Measurements from ENCODE around the gene HDGFL2. TPM values are rescaled to one million over a fixed set of nuclear protein-coding genes. Genes with fewer than 3 reads are reported as not detected.

The HDGFL2 gene
- total and polyA plus RNA-seq, 4 donors, result 3.4 to 15.7 (median 14.1) TPM

DNA sequence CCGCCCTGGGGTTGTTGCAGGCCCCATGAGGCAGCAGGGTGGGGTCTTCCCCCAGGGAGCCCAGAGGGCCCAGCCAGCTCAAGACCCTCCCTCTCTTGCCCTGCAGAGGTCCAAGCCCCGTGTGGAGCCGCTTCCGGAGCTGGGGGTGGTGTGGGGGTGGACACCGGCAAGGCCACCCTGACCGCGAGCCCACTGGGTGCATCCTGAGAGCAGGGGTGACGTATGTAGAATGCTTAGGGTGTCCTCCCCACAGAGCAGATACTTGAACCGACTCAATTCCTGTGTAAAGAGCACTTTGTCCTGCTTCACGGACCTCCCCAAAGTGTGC, 29.3 kb upstream of the HDGFL2 start:
- no peak for DNase-seq (ENCODE audit: low spot score)
- TF ChIP-seq, protein P1, sequence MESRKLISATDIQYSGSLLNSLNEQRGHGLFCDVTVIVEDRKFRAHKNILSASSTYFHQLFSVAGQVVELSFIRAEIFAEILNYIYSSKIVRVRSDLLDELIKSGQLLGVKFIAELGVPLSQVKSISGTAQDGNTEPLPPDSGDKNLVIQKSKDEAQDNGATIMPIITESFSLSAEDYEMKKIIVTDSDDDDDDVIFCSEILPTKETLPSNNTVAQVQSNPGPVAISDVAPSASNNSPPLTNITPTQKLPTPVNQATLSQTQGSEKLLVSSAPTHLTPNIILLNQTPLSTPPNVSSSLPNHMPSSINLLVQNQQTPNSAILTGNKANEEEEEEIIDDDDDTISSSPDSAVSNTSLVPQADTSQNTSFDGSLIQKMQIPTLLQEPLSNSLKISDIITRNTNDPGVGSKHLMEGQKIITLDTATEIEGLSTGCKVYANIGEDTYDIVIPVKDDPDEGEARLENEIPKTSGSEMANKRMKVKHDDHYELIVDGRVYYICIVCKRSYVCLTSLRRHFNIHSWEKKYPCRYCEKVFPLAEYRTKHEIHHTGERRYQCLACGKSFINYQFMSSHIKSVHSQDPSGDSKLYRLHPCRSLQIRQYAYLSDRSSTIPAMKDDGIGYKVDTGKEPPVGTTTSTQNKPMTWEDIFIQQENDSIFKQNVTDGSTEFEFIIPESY (IDR thresholded peaks at IDR 0.05), result no peak
- no peak for TF ChIP-seq FOXA2 (IDR thresholded peaks at IDR 0.05)
- TF ChIP-seq GABPA (IDR thresholded peaks at IDR 0.05 in 1 of 2, conservative IDR thresholded peaks at IDR 0.05 in 1 of 2), result no peak
- TF ChIP-seq RXRA (IDR thresholded peaks at IDR 0.05), result no peak
- TF ChIP-seq, protein P2, sequence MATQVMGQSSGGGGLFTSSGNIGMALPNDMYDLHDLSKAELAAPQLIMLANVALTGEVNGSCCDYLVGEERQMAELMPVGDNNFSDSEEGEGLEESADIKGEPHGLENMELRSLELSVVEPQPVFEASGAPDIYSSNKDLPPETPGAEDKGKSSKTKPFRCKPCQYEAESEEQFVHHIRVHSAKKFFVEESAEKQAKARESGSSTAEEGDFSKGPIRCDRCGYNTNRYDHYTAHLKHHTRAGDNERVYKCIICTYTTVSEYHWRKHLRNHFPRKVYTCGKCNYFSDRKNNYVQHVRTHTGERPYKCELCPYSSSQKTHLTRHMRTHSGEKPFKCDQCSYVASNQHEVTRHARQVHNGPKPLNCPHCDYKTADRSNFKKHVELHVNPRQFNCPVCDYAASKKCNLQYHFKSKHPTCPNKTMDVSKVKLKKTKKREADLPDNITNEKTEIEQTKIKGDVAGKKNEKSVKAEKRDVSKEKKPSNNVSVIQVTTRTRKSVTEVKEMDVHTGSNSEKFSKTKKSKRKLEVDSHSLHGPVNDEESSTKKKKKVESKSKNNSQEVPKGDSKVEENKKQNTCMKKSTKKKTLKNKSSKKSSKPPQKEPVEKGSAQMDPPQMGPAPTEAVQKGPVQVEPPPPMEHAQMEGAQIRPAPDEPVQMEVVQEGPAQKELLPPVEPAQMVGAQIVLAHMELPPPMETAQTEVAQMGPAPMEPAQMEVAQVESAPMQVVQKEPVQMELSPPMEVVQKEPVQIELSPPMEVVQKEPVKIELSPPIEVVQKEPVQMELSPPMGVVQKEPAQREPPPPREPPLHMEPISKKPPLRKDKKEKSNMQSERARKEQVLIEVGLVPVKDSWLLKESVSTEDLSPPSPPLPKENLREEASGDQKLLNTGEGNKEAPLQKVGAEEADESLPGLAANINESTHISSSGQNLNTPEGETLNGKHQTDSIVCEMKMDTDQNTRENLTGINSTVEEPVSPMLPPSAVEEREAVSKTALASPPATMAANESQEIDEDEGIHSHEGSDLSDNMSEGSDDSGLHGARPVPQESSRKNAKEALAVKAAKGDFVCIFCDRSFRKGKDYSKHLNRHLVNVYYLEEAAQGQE (IDR thresholded peaks at IDR 0.05), result no peak
- TF ChIP-seq, protein P3, sequence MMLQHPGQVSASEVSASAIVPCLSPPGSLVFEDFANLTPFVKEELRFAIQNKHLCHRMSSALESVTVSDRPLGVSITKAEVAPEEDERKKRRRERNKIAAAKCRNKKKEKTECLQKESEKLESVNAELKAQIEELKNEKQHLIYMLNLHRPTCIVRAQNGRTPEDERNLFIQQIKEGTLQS (IDR thresholded peaks at IDR 0.05), result no peak
- TF ChIP-seq HNF4A (conservative IDR thresholded peaks at IDR 0.05), result no peak
- TF ChIP-seq HNF4G (IDR thresholded peaks at IDR 0.05), result no peak
- TF ChIP-seq RAD21 (IDR thresholded peaks at IDR 0.05), result no peak
- no peak for TF ChIP-seq SP1 (IDR thresholded peaks at IDR 0.05)
- TF ChIP-seq YY1 (IDR thresholded peaks at IDR 0.05), result no peak
- TF ChIP-seq FOXA1 (IDR thresholded peaks at IDR 0.05), result no peak
- TF ChIP-seq TAF1 (conservative IDR thresholded peaks at IDR 0.05), result no peak
- Histone ChIP-seq H3K4me1 (ENCODE audit: control insufficient read depth in 4 of 4, insufficient read depth in 4 of 4, low read length in 3 of 4) (peaks cover 0 to 13% (median 2%) of the 10 kb centered on the region in 4 donors), H3K9ac (ENCODE audit: low read depth in 1 of 2, low read length in 2 of 2) (no peak overlapping the region), H3K27me3 (ENCODE audit: control insufficient read depth in 4 of 4, insufficient read depth in 4 of 4, low read length in 3 of 4) (no peaks in the 10 kb centered on the region), H3K27ac (ENCODE audit: low read depth in 1 of 2, low read length in 2 of 2) (no peak overlapping the region), H3K4me3 (ENCODE audit: low read depth in 1 of 3, low read length in 3 of 3) (no peak overlapping the region), H3K36me3 (ENCODE audit: control insufficient read depth in 4 of 4, insufficient read depth in 3 of 4, low read depth in 1 of 4, low read length in 3 of 4) (peaks cover 11 to 35% (median 15%) of the 10 kb centered on the region in 4 donors), H3K9me3 (ENCODE audit: control insufficient read depth in 4 of 4, low read length in 3 of 4) (no peaks in the 10 kb centered on the region)
- 86% methylated on average over 10 of the region's 10 CpGs for WGBS

DNA sequence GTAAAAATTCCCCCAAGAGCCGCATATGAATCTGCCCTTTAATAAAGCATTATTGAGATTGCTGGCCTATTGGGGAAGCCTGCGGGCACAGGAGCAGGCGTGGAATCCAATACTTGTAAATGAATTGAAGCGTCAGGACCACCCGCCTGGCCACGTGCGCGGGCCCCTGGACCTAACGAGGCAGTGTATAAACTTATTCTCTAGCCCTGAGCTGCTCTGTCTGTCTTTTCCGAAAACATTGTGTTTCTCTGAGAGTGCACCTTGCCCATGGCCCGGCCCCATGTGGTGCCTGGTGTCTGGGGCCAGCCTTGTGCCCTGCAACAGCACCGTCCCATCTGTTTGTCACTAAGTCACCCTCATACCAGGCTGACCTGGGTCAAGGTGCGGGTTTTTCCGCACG, 28.9 kb upstream of the HDGFL2 start:
- Histone ChIP-seq H3K27ac (ENCODE audit: low read depth in 1 of 2, low read length in 2 of 2) (no peak overlapping the region), H3K4me3 (ENCODE audit: low read depth in 1 of 3, low read length in 3 of 3) (no peak overlapping the region), H3K27me3 (ENCODE audit: control insufficient read depth in 4 of 4, insufficient read depth in 4 of 4, low read length in 3 of 4) (no peaks in the 10 kb centered on the region), H3K36me3 (ENCODE audit: control insufficient read depth in 4 of 4, insufficient read depth in 3 of 4, low read depth in 1 of 4, low read length in 3 of 4) (peaks cover 11 to 38% (median 18%) of the 10 kb centered on the region in 4 donors), H3K9me3 (ENCODE audit: control insufficient read depth in 4 of 4, low read length in 3 of 4) (no peaks in the 10 kb centered on the region), H3K9ac (ENCODE audit: low read depth in 1 of 2, low read length in 2 of 2) (no peak overlapping the region), H3K4me1 (ENCODE audit: control insufficient read depth in 4 of 4, insufficient read depth in 4 of 4, low read length in 3 of 4) (peaks cover 0 to 16% (median 2%) of the 10 kb centered on the region in 4 donors)
- DNase-seq (ENCODE audit: low spot score), result no peak
- 91% methylated on average over 15 of the region's 15 CpGs for WGBS
- TF ChIP-seq, protein P1 (IDR thresholded peaks at IDR 0.05), result no peak
- TF ChIP-seq TAF1 (conservative IDR thresholded peaks at IDR 0.05), result no peak
- TF ChIP-seq, protein P2 (IDR thresholded peaks at IDR 0.05), result no peak
- TF ChIP-seq JUND (IDR thresholded peaks at IDR 0.05), result no peak
- TF ChIP-seq, protein P4, sequence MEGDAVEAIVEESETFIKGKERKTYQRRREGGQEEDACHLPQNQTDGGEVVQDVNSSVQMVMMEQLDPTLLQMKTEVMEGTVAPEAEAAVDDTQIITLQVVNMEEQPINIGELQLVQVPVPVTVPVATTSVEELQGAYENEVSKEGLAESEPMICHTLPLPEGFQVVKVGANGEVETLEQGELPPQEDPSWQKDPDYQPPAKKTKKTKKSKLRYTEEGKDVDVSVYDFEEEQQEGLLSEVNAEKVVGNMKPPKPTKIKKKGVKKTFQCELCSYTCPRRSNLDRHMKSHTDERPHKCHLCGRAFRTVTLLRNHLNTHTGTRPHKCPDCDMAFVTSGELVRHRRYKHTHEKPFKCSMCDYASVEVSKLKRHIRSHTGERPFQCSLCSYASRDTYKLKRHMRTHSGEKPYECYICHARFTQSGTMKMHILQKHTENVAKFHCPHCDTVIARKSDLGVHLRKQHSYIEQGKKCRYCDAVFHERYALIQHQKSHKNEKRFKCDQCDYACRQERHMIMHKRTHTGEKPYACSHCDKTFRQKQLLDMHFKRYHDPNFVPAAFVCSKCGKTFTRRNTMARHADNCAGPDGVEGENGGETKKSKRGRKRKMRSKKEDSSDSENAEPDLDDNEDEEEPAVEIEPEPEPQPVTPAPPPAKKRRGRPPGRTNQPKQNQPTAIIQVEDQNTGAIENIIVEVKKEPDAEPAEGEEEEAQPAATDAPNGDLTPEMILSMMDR (IDR thresholded peaks at IDR 0.05; ENCODE audit: low read depth, low read length, missing input control), result no peak
- no peak for TF ChIP-seq HNF4A (conservative IDR thresholded peaks at IDR 0.05)
- no peak for TF ChIP-seq GABPA (IDR thresholded peaks at IDR 0.05 in 1 of 2, conservative IDR thresholded peaks at IDR 0.05 in 1 of 2)
- TF ChIP-seq NR2F2 (IDR thresholded peaks at IDR 0.05), result no peak
- TF ChIP-seq, protein P5, sequence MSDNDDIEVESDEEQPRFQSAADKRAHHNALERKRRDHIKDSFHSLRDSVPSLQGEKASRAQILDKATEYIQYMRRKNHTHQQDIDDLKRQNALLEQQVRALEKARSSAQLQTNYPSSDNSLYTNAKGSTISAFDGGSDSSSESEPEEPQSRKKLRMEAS (IDR thresholded peaks at IDR 0.05), result no peak
- TF ChIP-seq EGR1 (IDR thresholded peaks at IDR 0.05; ENCODE audit: low read depth in 2 of 2), result no peak
- no peak for TF ChIP-seq YY1 (IDR thresholded peaks at IDR 0.05)
- TF ChIP-seq RXRA (IDR thresholded peaks at IDR 0.05), result no peak
- no peak for TF ChIP-seq FOXA2 (IDR thresholded peaks at IDR 0.05)
- no peak for TF ChIP-seq RAD21 (IDR thresholded peaks at IDR 0.05)
- TF ChIP-seq SP1 (IDR thresholded peaks at IDR 0.05), result no peak
- TF ChIP-seq HNF4G (IDR thresholded peaks at IDR 0.05), result no peak

All from liver (tissue), 9 donors.